GM18511 (cell line): ENCODE data around the gene GGT7.
"Not testable (repeated sequence)": the region's sequence is repeated elsewhere in the genome, so short reads cannot be mapped to it uniquely, and the experiment has no call there.

Experiments
- ATAC-seq: cut with Tn5 transposase; IDR thresholded peaks from one replicate; pipeline ENCODE4 v1.9.1; 2021; ENCODE audit warnings: mild to moderate bottlenecking, moderate library complexity; ENCODE audit not compliant: unreplicated experiment

The GGT7 gene

GRCh38 chr20:34872622-34873224 lies at the start of gene GGT7:
Gene GGT7 (minus strand): TSS chr20:34872856. CDS start chr20:34872815, 41 bp downstream.
- ATAC-seq = peak; percentile 43

GRCh38 chr20:34921436-34921835 lies 48.8 kb upstream of the GGT7 start:
- no peak for ATAC-seq

GRCh38 chr20:34920055-34920454 lies 47.4 kb upstream of the GGT7 start:
- ATAC-seq = no peak

GRCh38 chr20:34916774-34917354 lies 44.2 kb upstream of the GGT7 start:
- no peak for ATAC-seq

- ATAC-seq = no peak
Observed at GRCh38 chr20:34915749-34916455, 43.2 kb upstream of the GGT7 start.

- ATAC-seq = no peak
Observed at GRCh38 chr20:34915131-34915530, 42.5 kb upstream of the GGT7 start.

GRCh38 chr20:34907616-34908469 lies 35.2 kb upstream of the GGT7 start:
- no peak for ATAC-seq

GRCh38 chr20:34904202-34904621 lies 31.6 kb upstream of the GGT7 start:
- ATAC-seq = no peak

GRCh38 chr20:34898731-34899130 lies 26.1 kb upstream of the GGT7 start:
- ATAC-seq = not testable (repeated sequence)

GRCh38 chr20:34898129-34898528 lies 25.5 kb upstream of the GGT7 start:
- not testable (repeated sequence) for ATAC-seq

GRCh38 chr20:34896086-34896621 lies 23.5 kb upstream of the GGT7 start:
- no peak for ATAC-seq

- ATAC-seq = no peak
Observed at GRCh38 chr20:34895465-34895864, 22.8 kb upstream of the GGT7 start.

GRCh38 chr20:34894723-34895122 lies 22.1 kb upstream of the GGT7 start:
- ATAC-seq = no peak

GRCh38 chr20:34892671-34893070 lies 20.0 kb upstream of the GGT7 start:
- no peak for ATAC-seq

GRCh38 chr20:34891166-34892062 lies 18.8 kb upstream of the GGT7 start:
- ATAC-seq = no peak

- no peak for ATAC-seq
Observed at GRCh38 chr20:34888468-34888867, 15.8 kb upstream of the GGT7 start.

GRCh38 chr20:34887023-34887422 lies 14.4 kb upstream of the GGT7 start:
- no peak for ATAC-seq

- no peak for ATAC-seq
Observed at GRCh38 chr20:34886122-34886521, 13.5 kb upstream of the GGT7 start.

- ATAC-seq = no peak
Observed at GRCh38 chr20:34884260-34884659, 11.6 kb upstream of the GGT7 start.

GRCh38 chr20:34883809-34884208 lies 11.2 kb upstream of the GGT7 start:
- ATAC-seq = no peak
